ENCODE data around the gene FCHSD2.

- TF ChIP-seq BHLHE40 (IDR thresholded peaks at IDR 0.05; ENCODE audit: borderline replicate concordance) (no peak), SP1 (IDR thresholded peaks at IDR 0.05) (no peak), ARNT (IDR thresholded peaks at IDR 0.05) (no peak), ZNF384 (IDR thresholded peaks at IDR 0.05) (no peak), ELF4 (IDR thresholded peaks at IDR 0.05) (no peak), TARDBP (IDR thresholded peaks at IDR 0.05) (no peak), FOXA1 (IDR thresholded peaks at IDR 0.05) (no peak), PKNOX1 (IDR thresholded peaks at IDR 0.05) (no peak), NFRKB (IDR thresholded peaks at IDR 0.05) (no peak), LEF1 (IDR thresholded peaks at IDR 0.05; ENCODE audit: borderline replicate concordance) (no peak), SUZ12 (IDR thresholded peaks at IDR 0.05) (no peak)
Observed at GRCh38 chr11:73087730-73088129, 54.4 kb downstream of the FCHSD2 start.
